BLaER1 (cell line): ENCODE results near the gene RTF1.
A peak's percentile ranks its signal among the peaks of the same experiment; 100 is the strongest.

Source experiments
- H3K27ac ChIP-seq: shearing (Covaris generic); formaldehyde crosslinking; 2 replicates; pipeline ENCODE4 v1.8.1; 2022
- H3K27me3 ChIP-seq: shearing (Covaris generic); formaldehyde crosslinking; 2 replicates; pipeline ENCODE4 v1.8.1; 2022
- H3K36me3 ChIP-seq: shearing (Covaris generic); formaldehyde crosslinking; 2 replicates; pipeline ENCODE4 v1.8.1; 2022
- H3K4me1 ChIP-seq: shearing (Covaris generic); formaldehyde crosslinking; 2 replicates; pipeline ENCODE4 v1.8.1; 2022
- H3K4me2 ChIP-seq: shearing (Covaris generic); formaldehyde crosslinking; 2 replicates; pipeline ENCODE4 v1.8.1; 2022
- H3K4me3 ChIP-seq: shearing (Covaris generic); formaldehyde crosslinking; 2 replicates; pipeline ENCODE4 v1.8.1; 2022
- H3K9ac ChIP-seq: shearing (Covaris generic); formaldehyde crosslinking; 2 replicates; pipeline ENCODE4 v1.8.1; 2022
- H3K9me3 ChIP-seq: shearing (Covaris generic); formaldehyde crosslinking; 2 replicates; pipeline ENCODE4 v1.8.1; 2022
- H4K20me1 ChIP-seq: shearing (Covaris generic); formaldehyde crosslinking; 2 replicates; pipeline ENCODE4 v1.8.1; 2022
- Cebpa-rat ChIP-seq: shearing (Covaris generic); IDR thresholded peaks from 2 replicates; pipeline ENCODE4 v1.8.1; 2022

The RTF1 gene

DNA sequence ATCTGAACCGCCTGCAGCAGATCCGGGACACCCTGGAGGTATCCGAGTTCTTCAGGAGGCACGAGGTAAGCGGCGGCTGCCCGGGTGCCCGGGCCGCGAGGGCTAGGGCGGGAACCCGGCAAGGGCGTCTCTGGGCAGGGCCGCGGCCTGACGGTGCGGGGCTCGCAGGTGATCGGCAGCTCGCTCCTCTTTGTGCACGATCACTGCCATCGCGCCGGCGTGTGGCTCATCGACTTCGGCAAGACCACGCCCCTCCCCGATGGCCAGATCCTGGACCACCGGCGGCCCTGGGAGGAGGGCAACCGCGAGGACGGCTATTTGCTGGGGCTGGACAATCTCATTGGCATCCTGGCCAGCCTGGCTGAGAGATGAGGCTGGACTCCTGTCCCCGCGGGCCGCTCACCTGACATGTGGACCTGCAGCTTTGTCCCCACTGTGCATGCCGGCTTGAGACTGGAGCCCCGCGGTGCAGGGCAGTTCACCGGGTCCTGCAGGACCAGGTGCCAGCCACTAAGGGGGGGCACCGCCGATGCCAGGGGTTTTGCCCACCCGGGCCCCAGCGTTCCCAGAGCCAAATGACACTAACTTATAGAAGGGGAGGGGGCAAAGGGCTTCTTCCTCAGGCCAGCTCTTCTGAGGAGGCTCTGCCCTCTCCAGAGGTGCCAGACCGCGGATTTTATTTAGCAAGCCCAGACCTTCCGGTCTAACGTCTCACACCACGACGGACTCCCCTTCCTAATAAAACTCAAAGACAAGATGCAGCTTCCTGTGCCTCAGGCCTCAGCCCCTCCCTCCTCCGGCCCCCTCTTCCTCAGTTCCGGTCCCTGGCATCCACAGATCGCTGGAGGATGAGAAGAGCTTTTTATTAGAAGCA is 86.1 kb downstream of the RTF1 start:
- Histone ChIP-seq H3K27ac (peak overlapping the region; percentile 38; the same call in 1 of the 2 replicates), H3K4me2 (peak overlapping the region; percentile 99), H3K27me3 (peaks cover 17% of the 10 kb centered on the region), H3K9me3 (no peaks in the 10 kb centered on the region), H4K20me1 (peaks cover 24% of the 10 kb centered on the region; the same call in 1 of the 2 replicates), H3K9ac (peak overlapping the region; percentile 56), H3K4me1 (peaks cover 62% of the 10 kb centered on the region), H3K36me3 (no peaks in the 10 kb centered on the region), H3K4me3 (peak overlapping the region; percentile 67)
- no peak for TF ChIP-seq Cebpa-rat

DNA sequence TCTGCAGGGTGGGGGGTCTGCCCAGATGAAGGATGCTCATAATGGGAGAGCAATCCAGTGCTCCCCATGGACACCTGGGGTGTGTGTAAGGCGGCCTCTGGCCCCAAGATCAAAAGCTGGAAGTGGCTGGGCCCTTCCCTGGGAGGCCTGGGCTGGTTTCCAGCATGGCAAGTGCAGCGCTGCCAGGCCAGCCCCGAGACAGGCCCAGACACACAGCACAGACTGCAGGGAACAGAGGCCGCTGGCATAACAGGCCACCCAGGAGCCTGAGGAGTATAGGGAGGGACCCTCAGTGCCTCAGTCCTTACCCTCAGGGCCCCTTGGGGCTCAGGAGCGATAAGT is 86.7 kb downstream of the RTF1 start:
- H3K4me2 ChIP-seq, result peak overlapping the region; percentile 99
- H3K9ac ChIP-seq, result 0 out of 2 replicates have a peak overlapping the region, but pooled peaks have one; percentile 13

DNA sequence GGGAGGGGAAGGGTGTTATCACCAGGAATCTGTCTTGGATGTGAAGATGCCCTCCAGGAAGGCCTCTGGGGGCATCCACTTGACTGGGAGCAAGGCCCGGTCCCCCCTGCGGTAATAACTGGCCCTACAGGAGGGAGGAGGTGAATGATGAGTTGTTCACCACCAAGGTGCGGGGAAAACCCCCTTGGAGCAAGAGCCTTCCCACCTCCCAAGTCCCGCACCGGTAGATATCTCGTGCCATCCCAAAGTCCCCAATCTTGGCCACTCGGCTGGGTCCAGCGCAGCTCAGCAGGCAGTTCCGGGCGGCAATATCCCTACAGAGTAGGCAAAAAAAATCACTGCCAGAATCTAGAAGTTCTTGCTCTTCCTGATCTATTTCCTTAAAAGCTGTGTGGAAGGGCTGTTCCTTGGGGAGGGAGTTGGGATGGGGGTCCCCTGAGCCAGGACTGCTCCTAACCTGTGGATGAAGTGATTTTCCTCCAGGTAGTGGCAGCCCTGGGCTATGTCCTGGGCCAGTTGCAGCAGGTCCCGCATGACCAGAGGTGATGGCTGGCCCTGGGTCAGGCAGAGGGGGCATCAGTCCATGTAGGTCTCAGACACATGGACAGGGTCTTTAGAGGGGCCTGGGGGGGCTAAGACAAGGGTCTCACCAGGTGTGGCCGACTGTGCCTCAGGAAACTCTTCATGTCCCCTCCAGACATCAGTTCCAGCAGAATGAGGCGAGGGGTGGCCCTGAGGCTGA is 88.0 kb downstream of the RTF1 start:
- H3K9me3 ChIP-seq, result no peaks in the 10 kb centered on the region
- peaks cover 45% of the 10 kb centered on the region for H3K4me1 ChIP-seq
- no peak overlapping the region for H3K27ac ChIP-seq
- no peaks in the 10 kb centered on the region for H3K36me3 ChIP-seq
- H3K9ac ChIP-seq, result no peak overlapping the region
- H3K27me3 ChIP-seq, result peaks cover 17% of the 10 kb centered on the region
- TF ChIP-seq Cebpa-rat, result no peak
- peaks cover 10% of the 10 kb centered on the region; the same call in 1 of the 2 replicates for H4K20me1 ChIP-seq
- no peak overlapping the region for H3K4me3 ChIP-seq
- H3K4me2 ChIP-seq, result no peak overlapping the region

More for the DNA sequence above, 86.7 kb downstream of the RTF1 start:
- H3K36me3 ChIP-seq, result no peaks in the 10 kb centered on the region
- no peak for TF ChIP-seq Cebpa-rat
- peaks cover 22% of the 10 kb centered on the region; the same call in 1 of the 2 replicates for H4K20me1 ChIP-seq
- H3K27ac ChIP-seq, result 0 out of 2 replicates have a peak overlapping the region, but pooled peaks have one; percentile 38
- H3K9me3 ChIP-seq, result no peaks in the 10 kb centered on the region
- peaks cover 58% of the 10 kb centered on the region for H3K4me1 ChIP-seq
- peaks cover 17% of the 10 kb centered on the region for H3K27me3 ChIP-seq
- peak overlapping the region; percentile 67 for H3K4me3 ChIP-seq

GRCh38 chr15:41505776-41506175 is 88.9 kb downstream of the RTF1 start:
- no peak overlapping the region for H3K27ac ChIP-seq
- no peaks in the 10 kb centered on the region for H3K9me3 ChIP-seq
- peaks cover 6% of the 10 kb centered on the region for H4K20me1 ChIP-seq
- H3K27me3 ChIP-seq, result peaks cover 23% of the 10 kb centered on the region
- no peak for TF ChIP-seq Cebpa-rat
- no peak overlapping the region for H3K9ac ChIP-seq
- H3K36me3 ChIP-seq, result no peaks in the 10 kb centered on the region
- no peak overlapping the region for H3K4me3 ChIP-seq
- H3K4me2 ChIP-seq, result no peak overlapping the region
- peaks cover 39% of the 10 kb centered on the region for H3K4me1 ChIP-seq

DNA sequence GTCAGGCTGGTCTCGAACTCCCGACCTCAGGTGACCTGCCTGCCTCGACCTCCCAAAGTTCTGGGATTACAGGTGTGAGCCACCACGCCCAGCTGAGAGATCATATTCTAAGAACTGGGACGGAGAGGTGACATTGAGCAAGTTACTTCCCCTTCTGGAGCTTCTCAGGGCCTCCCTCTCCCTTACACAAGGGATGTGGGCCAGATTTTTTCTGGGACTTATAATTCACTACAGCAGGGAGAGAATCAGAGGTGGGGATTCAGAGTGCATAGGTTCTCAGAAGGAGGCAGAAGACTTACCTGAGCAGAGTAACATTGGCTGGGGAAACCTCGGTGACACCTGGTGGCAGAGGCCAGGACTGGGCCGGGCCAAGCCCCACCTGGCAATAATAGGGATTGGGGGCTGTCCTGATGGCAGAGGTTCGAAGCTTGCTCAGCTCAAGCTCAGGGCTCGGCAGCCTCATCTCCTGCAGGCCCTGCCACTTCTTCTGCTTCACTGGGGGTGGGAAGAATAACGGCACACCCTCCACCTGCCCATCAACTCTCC is 90.0 kb downstream of the RTF1 start:
- H3K27ac ChIP-seq, result no peak overlapping the region
- no peak for TF ChIP-seq Cebpa-rat
- H3K36me3 ChIP-seq, result no peaks in the 10 kb centered on the region
- no peak overlapping the region for H3K9ac ChIP-seq
- no peak overlapping the region for H3K4me2 ChIP-seq
- H3K4me3 ChIP-seq, result no peak overlapping the region
- peaks cover 9% of the 10 kb centered on the region for H4K20me1 ChIP-seq
- peaks cover 40% of the 10 kb centered on the region for H3K4me1 ChIP-seq
- H3K9me3 ChIP-seq, result no peaks in the 10 kb centered on the region
- H3K27me3 ChIP-seq, result peaks cover 31% of the 10 kb centered on the region

DNA sequence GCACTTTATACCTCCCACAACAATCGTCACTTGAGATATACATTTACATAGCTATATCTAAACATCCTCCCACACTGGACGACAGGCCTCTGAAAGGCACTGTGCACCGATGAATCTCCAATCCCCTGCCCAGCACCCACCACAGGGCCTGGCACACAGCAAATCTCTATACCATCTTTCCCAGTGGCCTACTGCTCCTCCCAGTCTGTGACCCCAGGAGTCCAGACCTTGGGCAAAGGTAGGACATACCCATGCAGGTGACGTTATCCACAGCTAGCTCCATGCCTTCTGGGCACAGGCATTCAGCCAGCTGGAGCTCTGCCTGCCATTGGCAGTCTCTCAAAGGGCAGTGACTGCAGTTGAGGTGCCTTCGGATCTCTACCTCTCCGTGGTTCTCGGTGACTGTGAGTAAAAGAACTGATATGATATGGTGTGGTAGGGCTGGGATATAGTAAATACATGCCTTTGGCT is 91.0 kb downstream of the RTF1 start:
- peaks cover 17% of the 10 kb centered on the region for H4K20me1 ChIP-seq
- H3K9ac ChIP-seq, result no peak overlapping the region
- no peak overlapping the region for H3K27ac ChIP-seq
- H3K4me2 ChIP-seq, result no peak overlapping the region
- no peak overlapping the region for H3K4me3 ChIP-seq
- peaks cover 40% of the 10 kb centered on the region for H3K4me1 ChIP-seq
- no peak for TF ChIP-seq Cebpa-rat
- H3K27me3 ChIP-seq, result peaks cover 31% of the 10 kb centered on the region
- H3K9me3 ChIP-seq, result no peaks in the 10 kb centered on the region
- H3K36me3 ChIP-seq, result no peaks in the 10 kb centered on the region

DNA sequence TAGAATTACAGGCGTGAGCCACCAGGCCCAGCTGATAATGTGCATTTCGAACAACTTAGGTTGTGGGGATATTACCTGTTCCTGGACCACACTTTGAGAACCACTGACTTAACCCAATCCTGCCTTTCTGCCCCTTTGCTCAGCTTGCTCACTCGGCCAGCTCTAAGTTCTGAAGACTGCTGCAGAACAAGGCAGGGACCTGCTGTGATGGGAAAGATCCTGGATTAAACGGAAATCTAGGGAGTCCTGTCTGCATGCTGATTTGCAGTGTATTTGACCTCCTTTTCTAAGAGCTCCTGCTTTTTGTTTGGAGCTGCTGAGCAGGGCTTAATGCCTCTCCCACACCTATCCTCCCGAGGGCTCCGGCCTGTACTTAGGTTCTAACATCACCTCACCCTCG is 93.8 kb downstream of the RTF1 start:
- H3K4me3 ChIP-seq, result no peak overlapping the region
- peaks cover 29% of the 10 kb centered on the region for H3K27me3 ChIP-seq
- peaks cover 17% of the 10 kb centered on the region for H4K20me1 ChIP-seq
- H3K4me1 ChIP-seq, result peaks cover 40% of the 10 kb centered on the region
- no peak overlapping the region for H3K27ac ChIP-seq
- H3K9me3 ChIP-seq, result no peaks in the 10 kb centered on the region
- peak overlapping the region; percentile 100; the same call in 1 of the 2 replicates for H3K4me2 ChIP-seq
- H3K9ac ChIP-seq, result no peak overlapping the region
- H3K36me3 ChIP-seq, result no peaks in the 10 kb centered on the region
- TF ChIP-seq Cebpa-rat, result no peak

GRCh38 chr15:41511331-41511898 is 94.5 kb downstream of the RTF1 start:
- peak overlapping the region; percentile 100 for H3K4me2 ChIP-seq
- no peak overlapping the region for H3K27ac ChIP-seq
- H3K36me3 ChIP-seq, result 0 out of 2 replicates have a peak, but pooled peaks cover 2% of the 10 kb centered on the region
- H3K9ac ChIP-seq, result no peak overlapping the region
- no peaks in the 10 kb centered on the region for H3K9me3 ChIP-seq
- H3K27me3 ChIP-seq, result peaks cover 29% of the 10 kb centered on the region
- H3K4me1 ChIP-seq, result peaks cover 40% of the 10 kb centered on the region
- peaks cover 17% of the 10 kb centered on the region for H4K20me1 ChIP-seq
- TF ChIP-seq Cebpa-rat, result no peak
- no peak overlapping the region; the same call in 1 of the 2 replicates for H3K4me3 ChIP-seq

DNA sequence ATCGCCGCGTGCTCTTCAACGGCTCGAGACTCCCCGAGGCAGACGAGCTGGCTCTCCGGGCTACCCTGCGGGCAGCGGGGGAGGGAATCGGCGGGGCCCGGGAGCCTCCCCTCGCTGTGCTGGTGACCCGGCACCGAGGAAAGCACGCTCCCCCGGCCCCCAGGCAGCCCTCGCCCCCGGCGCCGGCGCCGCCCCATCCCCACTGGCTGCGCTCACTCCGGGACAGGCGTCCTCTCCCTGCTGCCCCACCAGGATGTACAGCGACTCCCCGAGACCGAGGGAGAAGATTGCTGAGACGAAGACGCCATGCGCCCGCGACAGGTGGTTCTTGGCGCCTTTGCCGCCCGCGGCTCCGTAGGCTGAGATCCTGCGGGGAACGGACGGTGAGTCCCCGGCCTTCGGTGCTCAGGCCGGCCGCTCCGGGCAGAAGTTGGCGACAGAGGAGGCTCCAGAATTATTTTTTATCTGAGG is 95.0 kb downstream of the RTF1 start:
- no peak overlapping the region for H3K27ac ChIP-seq
- peaks cover 7% of the 10 kb centered on the region; the same call in 1 of the 2 replicates for H3K36me3 ChIP-seq
- H3K4me1 ChIP-seq, result peaks cover 40% of the 10 kb centered on the region
- H3K9ac ChIP-seq, result no peak overlapping the region; the same call in 1 of the 2 replicates
- peak overlapping the region; percentile 100 for H3K4me2 ChIP-seq
- H3K27me3 ChIP-seq, result peaks cover 29% of the 10 kb centered on the region
- H3K4me3 ChIP-seq, result peak overlapping the region; percentile 61
- peaks cover 17% of the 10 kb centered on the region for H4K20me1 ChIP-seq
- no peak for TF ChIP-seq Cebpa-rat
- no peaks in the 10 kb centered on the region for H3K9me3 ChIP-seq
